Mesenchymal stem cell (in vitro differentiated cells and primary cell): Measurements from ENCODE around the gene C2orf74. TPM values are rescaled to one million over a fixed set of nuclear protein-coding genes. Genes with fewer than 3 reads are reported as not detected.

Experiments used
- DNase-seq: peaks from one replicate; pipeline ENCODE4 v3.0.0-alpha.2; 2013
- H2AFZ ChIP-seq: one replicate; pipeline ENCODE4 v1.6.1; 2013; ENCODE audit warnings: low read depth, mild to moderate bottlenecking, control low read depth, inconsistent platforms, low read length, moderate library complexity
- H2AK5ac ChIP-seq: 2 replicates; pipeline ENCODE4 v1.6.1; 2013; ENCODE audit warnings: low read length, moderate library complexity, mild to moderate bottlenecking, inconsistent platforms; ENCODE audit not compliant: severe bottlenecking
- H2BK120ac ChIP-seq: one replicate; pipeline ENCODE4 v1.6.1; 2013; ENCODE audit warnings: low read depth, mild to moderate bottlenecking, inconsistent platforms, low read length, moderate library complexity
- H2BK12ac ChIP-seq, 2 experiments: one replicate each; pipeline ENCODE4 v1.6.1; 2013; ENCODE audit warnings: inconsistent platforms in 2 of 2, low read length in 2 of 2, mild to moderate bottlenecking in 2 of 2, moderate library complexity in 2 of 2, control low read depth in 1 of 2
- H2BK15ac ChIP-seq: one replicate; pipeline ENCODE4 v1.6.1; 2013; ENCODE audit warnings: mild to moderate bottlenecking, low read depth, inconsistent platforms; ENCODE audit not compliant: poor library complexity, severe bottlenecking
- H2BK5ac ChIP-seq: 2 replicates; pipeline ENCODE4 v1.6.1; 2013; ENCODE audit warnings: low read depth, mild to moderate bottlenecking, low read length, control low read depth, inconsistent platforms; ENCODE audit not compliant: poor library complexity, severe bottlenecking
- H3K14ac ChIP-seq, 2 experiments: one replicate each; pipeline ENCODE4 v1.6.1; 2013; ENCODE audit warnings: inconsistent platforms in 2 of 2, low read length in 2 of 2, control low read depth in 1 of 2, mild to moderate bottlenecking in 1 of 2, moderate library complexity in 1 of 2
- H3K18ac ChIP-seq, 2 experiments: one replicate each; pipeline ENCODE4 v1.6.1; 2013; ENCODE audit warnings: inconsistent platforms in 2 of 2, low read length in 2 of 2, control low read depth in 1 of 2, low read depth in 1 of 2, mild to moderate bottlenecking in 1 of 2
- H3K23ac ChIP-seq, 2 experiments: one replicate each; pipeline ENCODE4 v1.6.1; 2013; ENCODE audit warnings: inconsistent platforms in 2 of 2, low read length in 2 of 2, mild to moderate bottlenecking in 2 of 2, moderate library complexity in 2 of 2, control low read depth in 1 of 2
- H3K27ac ChIP-seq: 2 replicates; pipeline ENCODE4 v1.5.1; 2013; ENCODE audit warnings: mild to moderate bottlenecking, moderate library complexity, low read length, control low read depth, inconsistent platforms; ENCODE audit not compliant: poor library complexity, severe bottlenecking
- H3K27me3 ChIP-seq, 2 experiments: 2 replicates each; pipeline versions ENCODE4 v1.6.1 to v1.7.0; 2013; ENCODE audit warnings: low read length in 2 of 2, mild to moderate bottlenecking in 2 of 2, moderate library complexity in 2 of 2, control low read depth in 1 of 2, inconsistent platforms in 1 of 2; ENCODE audit not compliant: control insufficient read depth in 1 of 2, insufficient read depth in 1 of 2
- H3K36me3 ChIP-seq, 2 experiments: 2 replicates each; pipeline versions ENCODE4 v1.6.1 to v1.7.0; 2013; ENCODE audit warnings: low read length in 2 of 2, control low read depth in 1 of 2, inconsistent platforms in 1 of 2, low read depth in 1 of 2, mild to moderate bottlenecking in 1 of 2; ENCODE audit not compliant: insufficient read depth in 2 of 2, control insufficient read depth in 1 of 2
- H3K4ac ChIP-seq, 2 experiments: one replicate each; pipeline ENCODE4 v1.6.1; 2013; ENCODE audit warnings: inconsistent platforms in 2 of 2, low read length in 2 of 2, mild to moderate bottlenecking in 2 of 2, moderate library complexity in 2 of 2, control low read depth in 1 of 2, low read depth in 1 of 2
- H3K4me1 ChIP-seq: 2 replicates; pipeline ENCODE4 v1.6.1; 2013; ENCODE audit warnings: low read depth, low read length, control low read depth; ENCODE audit not compliant: control insufficient read depth, insufficient read depth
- H3K4me2 ChIP-seq: 2 replicates; pipeline ENCODE4 v1.6.1; 2013; ENCODE audit warnings: low read length, mild to moderate bottlenecking, inconsistent platforms; ENCODE audit not compliant: poor library complexity, severe bottlenecking
- H3K4me3 ChIP-seq, 2 experiments: 2 replicates each; pipeline versions ENCODE4 v1.5.1 to v1.7.0; 2013; ENCODE audit warnings: low read length in 2 of 2, mild to moderate bottlenecking in 2 of 2, control low read depth in 1 of 2, low read depth in 1 of 2; ENCODE audit not compliant: insufficient read depth in 1 of 2
- H3K79me1 ChIP-seq: replicated peaks from 2 replicates; pipeline ENCODE4 v1.6.1; 2013; ENCODE audit warnings: mild to moderate bottlenecking, control low read depth, low read length, inconsistent platforms; ENCODE audit not compliant: poor library complexity, severe bottlenecking
- H3K9ac ChIP-seq: 2 replicates; pipeline ENCODE4 v1.7.0; 2013; ENCODE audit warnings: mild to moderate bottlenecking, low read length, moderate library complexity
- H3K9me3 ChIP-seq: 2 replicates; pipeline ENCODE4 v1.7.0; 2013; ENCODE audit warnings: mild to moderate bottlenecking, low read length; ENCODE audit not compliant: control insufficient read depth
- H4K8ac ChIP-seq: one replicate; pipeline ENCODE4 v1.6.1; 2013; ENCODE audit warnings: inconsistent platforms, mild to moderate bottlenecking, low read length, moderate library complexity
- H4K91ac ChIP-seq: one replicate; pipeline ENCODE4 v1.6.1; 2013; ENCODE audit warnings: mild to moderate bottlenecking, low read length, inconsistent platforms
- WGBS: methylation state at CpG from one replicate; pipeline ENCODE4 v1.1.7; 2013; ENCODE audit warnings: mixed read lengths; 5-methylcytosine and 5-hydroxymethylcytosine counted together
- polyA plus RNA-seq, 2 experiments: library from polyadenylated mRNA; stranded (reverse); fragments of 200-250 nt; gene quantifications; one replicate each; pipeline ENCODE4 v1.2.3, GENCODE V29; 2013

The C2orf74 gene
- 20.1 TPM for polyA plus RNA-seq (2013, experiment 1 of 2)
- polyA plus RNA-seq (2013, experiment 2 of 2): 19.7 TPM

GRCh38 chr2:61161888-61162287 is at the start of gene C2orf74:
Gene C2orf74, plus strand, starts transcription at chr2:61162188. Its CDS starts 327 bp downstream, at chr2:61162515.
- H3K18ac ChIP-seq: no peak within 1 kb of the TSS
- no peak within 1 kb of the TSS for H3K4me3 ChIP-seq
- H2AK5ac ChIP-seq: no peak within 1 kb of the TSS
- H3K9ac ChIP-seq: no peak within 1 kb of the TSS
- H2BK5ac ChIP-seq: no peak within 1 kb of the TSS
- no peak within 1 kb of the TSS for H3K14ac ChIP-seq
- no peak within 1 kb of the TSS for H3K27ac ChIP-seq
- no peaks in the 10 kb centered on the region for H3K79me1 ChIP-seq
- no peak within 1 kb of the TSS for H2AFZ ChIP-seq
- no peak for DNase-seq
- WGBS: 94% methylated on average over 5 of the region's 5 CpGs
- no peak within 1 kb of the TSS for H4K91ac ChIP-seq
- H3K4me1 ChIP-seq: no peaks in the 10 kb centered on the region
- no peaks in the 10 kb centered on the region for H3K9me3 ChIP-seq
- H2BK15ac ChIP-seq: no peak within 1 kb of the TSS
- no peaks in the 10 kb centered on the region for H3K27me3 ChIP-seq
- H4K8ac ChIP-seq: no peak within 1 kb of the TSS
- no peak within 1 kb of the TSS for H2BK12ac ChIP-seq
- H3K4ac ChIP-seq: no peak within 1 kb of the TSS
- H3K36me3 ChIP-seq: peaks cover 7 to 80% of the 10 kb centered on the region in 2 experiments
- no peak within 1 kb of the TSS for H2BK120ac ChIP-seq
- no peak within 1 kb of the TSS for H3K4me2 ChIP-seq
- H3K23ac ChIP-seq: no peak within 1 kb of the TSS

GRCh38 chr2:61114147-61114546 is 47.8 kb upstream of the C2orf74 start:
- H3K4me3 ChIP-seq: no peak overlapping the region
- no peak overlapping the region for H2BK12ac ChIP-seq
- H3K36me3 ChIP-seq: peaks cover 9 to 70% of the 10 kb centered on the region in 2 experiments
- no peaks in the 10 kb centered on the region for H3K27me3 ChIP-seq
- H2AFZ ChIP-seq: no peak overlapping the region
- H3K4ac ChIP-seq: no peak overlapping the region
- 90% methylated on average over 6 of the region's 6 CpGs for WGBS
- no peak overlapping the region for H3K9ac ChIP-seq
- H3K18ac ChIP-seq: no peak overlapping the region
- H3K14ac ChIP-seq: no peak overlapping the region
- H2BK15ac ChIP-seq: no peak overlapping the region
- H3K4me1 ChIP-seq: no peaks in the 10 kb centered on the region
- no peak overlapping the region for H2BK120ac ChIP-seq
- no peak overlapping the region for H2BK5ac ChIP-seq
- no peak overlapping the region for H3K23ac ChIP-seq
- H2AK5ac ChIP-seq: no peak overlapping the region
- H4K91ac ChIP-seq: no peak overlapping the region
- no peaks in the 10 kb centered on the region for H3K79me1 ChIP-seq
- H3K4me2 ChIP-seq: no peak overlapping the region
- DNase-seq: no peak
- no peak overlapping the region for H3K27ac ChIP-seq
- no peaks in the 10 kb centered on the region for H3K9me3 ChIP-seq
- H4K8ac ChIP-seq: no peak overlapping the region

GRCh38 chr2:61116302-61116701 is 45.7 kb upstream of the C2orf74 start:
- no peak overlapping the region for H2AK5ac ChIP-seq
- no peak overlapping the region for H2BK120ac ChIP-seq

GRCh38 chr2:61117534-61117933 is 44.5 kb upstream of the C2orf74 start:
- no peak overlapping the region for H2BK5ac ChIP-seq
- H3K4me2 ChIP-seq: no peak overlapping the region
- no peak overlapping the region for H3K14ac ChIP-seq
- H2BK120ac ChIP-seq: no peak overlapping the region
- H4K91ac ChIP-seq: no peak overlapping the region
- no peak overlapping the region for H4K8ac ChIP-seq
- H3K36me3 ChIP-seq: peaks cover 13 to 76% of the 10 kb centered on the region in 2 experiments
- no peak overlapping the region for H3K4me3 ChIP-seq
- H3K79me1 ChIP-seq: no peaks in the 10 kb centered on the region
- no peak overlapping the region for H3K9ac ChIP-seq
- no peaks in the 10 kb centered on the region for H3K9me3 ChIP-seq
- H2BK12ac ChIP-seq: no peak overlapping the region
- 80% methylated on average over 1 of the region's 1 CpG for WGBS
- H3K27ac ChIP-seq: no peak overlapping the region
- H3K4me1 ChIP-seq: no peaks in the 10 kb centered on the region
- no peak overlapping the region for H3K4ac ChIP-seq
- H2AK5ac ChIP-seq: no peak overlapping the region
- no peaks in the 10 kb centered on the region for H3K27me3 ChIP-seq
- no peak overlapping the region for H3K23ac ChIP-seq
- no peak for DNase-seq
- no peak overlapping the region for H3K18ac ChIP-seq
- no peak overlapping the region for H2AFZ ChIP-seq
- H2BK15ac ChIP-seq: no peak overlapping the region

More at GRCh38 chr2:61116302-61116701, 45.7 kb upstream of the C2orf74 start:
- Histone ChIP-seq H3K23ac (no peak overlapping the region), H2BK15ac (no peak overlapping the region), H4K91ac (no peak overlapping the region), H3K4ac (no peak overlapping the region), H3K4me1 (no peaks in the 10 kb centered on the region), H4K8ac (no peak overlapping the region), H3K9ac (no peak overlapping the region), H3K27ac (no peak overlapping the region), H3K79me1 (no peaks in the 10 kb centered on the region), H3K36me3 (peaks cover 13 to 73% of the 10 kb centered on the region in 2 experiments), H3K27me3 (no peaks in the 10 kb centered on the region), H2AFZ (no peak overlapping the region), H2BK12ac (no peak overlapping the region), H2BK5ac (no peak overlapping the region), H3K4me3 (no peak overlapping the region), H3K18ac (no peak overlapping the region), H3K4me2 (no peak overlapping the region), H3K9me3 (no peaks in the 10 kb centered on the region), H3K14ac (no peak overlapping the region)
- DNase-seq: no peak
- WGBS: no CpG with 5 or more reads among the region's 2 CpGs
